ENCODE measurements around the gene FARP1.
"Not testable (repeated sequence)": the region's sequence is repeated elsewhere in the genome, so short reads cannot be mapped to it uniquely, and the experiment has no call there.

Gene FARP1

DNA sequence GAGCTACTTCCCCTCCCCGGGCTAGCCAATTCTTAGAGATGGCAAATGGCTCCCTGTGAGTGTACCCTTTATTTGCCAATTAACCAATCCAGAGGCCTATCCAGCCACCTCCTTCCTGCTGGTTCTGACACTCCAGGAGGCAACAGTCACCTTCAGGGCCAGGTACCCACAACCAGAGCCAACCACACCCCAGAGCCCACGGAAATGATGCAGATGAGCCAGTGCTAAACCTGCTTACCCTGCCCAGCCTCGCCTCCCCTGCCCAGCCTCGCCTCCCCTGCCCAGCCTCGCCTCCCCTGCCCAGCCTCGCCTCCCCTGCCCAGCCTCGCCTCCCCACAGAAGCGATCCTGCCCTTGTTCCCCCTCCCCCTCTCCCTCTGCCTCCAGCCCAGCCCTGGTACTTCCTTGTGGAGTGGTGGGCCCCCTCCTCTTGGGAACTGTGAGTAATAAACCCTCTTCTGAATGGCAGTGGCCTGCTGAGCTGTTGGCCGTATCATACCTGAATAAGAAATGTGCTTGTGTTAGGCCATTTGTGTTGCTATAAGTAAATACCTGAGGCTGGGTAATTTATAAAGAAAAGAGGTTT is 207.9 kb downstream of the FARP1 start:
- no peak for DNase-seq (ENCODE audit: low read depth in 1 of 2, low spot score in 1 of 2)

GRCh38 chr13:98351636-98352035 is 208.7 kb downstream of the FARP1 start:
- no peak for DNase-seq (ENCODE audit: low read depth in 1 of 2, low spot score in 1 of 2)

DNA sequence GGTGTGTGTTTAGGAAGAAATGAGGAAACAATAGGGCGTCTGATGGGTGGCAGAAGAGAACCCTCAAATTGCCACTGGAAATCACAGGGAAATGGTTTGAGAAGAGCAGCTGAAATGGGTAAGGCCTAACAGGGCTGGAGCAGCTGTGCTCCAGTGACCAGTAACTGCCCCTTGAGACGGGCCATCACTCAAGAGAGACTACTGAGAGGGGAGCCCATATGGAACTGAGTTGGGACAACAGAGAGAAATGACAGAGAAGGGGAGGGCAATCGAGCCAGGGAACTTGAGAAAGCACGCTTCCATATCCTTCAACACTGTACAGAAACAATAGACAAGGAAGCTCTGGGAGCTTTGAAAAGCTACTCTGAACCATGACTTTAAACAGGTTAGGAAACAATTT is 209.3 kb downstream of the FARP1 start:
- DNase-seq (ENCODE audit: low read depth in 1 of 2, low spot score in 1 of 2): no peak

DNA sequence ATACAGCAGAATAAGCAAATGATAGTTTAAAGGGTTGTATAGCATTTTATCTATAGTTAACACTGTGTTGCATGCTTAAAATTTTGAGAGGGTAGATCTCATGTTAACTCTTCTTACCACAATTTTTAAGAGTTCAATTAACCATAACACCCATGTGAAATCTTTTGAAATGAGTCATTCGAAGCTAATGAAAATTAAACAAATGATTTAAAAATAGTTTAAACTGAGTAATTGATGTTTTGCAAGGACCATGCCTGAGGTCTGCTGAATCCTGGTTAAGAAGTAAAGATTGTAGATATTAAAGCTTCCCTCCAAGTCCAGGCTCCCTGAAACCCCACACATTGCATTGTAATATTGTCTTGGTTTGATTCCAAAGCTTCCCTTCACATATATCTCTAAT is 210.9 kb downstream of the FARP1 start:
- DNase-seq (ENCODE audit: low read depth in 1 of 2, low spot score in 1 of 2): no peak

- DNase-seq (ENCODE audit: low read depth in 1 of 2, low spot score in 1 of 2): no peak
Observed at GRCh38 chr13:98358937-98359336, 216.0 kb downstream of the FARP1 start.

DNA sequence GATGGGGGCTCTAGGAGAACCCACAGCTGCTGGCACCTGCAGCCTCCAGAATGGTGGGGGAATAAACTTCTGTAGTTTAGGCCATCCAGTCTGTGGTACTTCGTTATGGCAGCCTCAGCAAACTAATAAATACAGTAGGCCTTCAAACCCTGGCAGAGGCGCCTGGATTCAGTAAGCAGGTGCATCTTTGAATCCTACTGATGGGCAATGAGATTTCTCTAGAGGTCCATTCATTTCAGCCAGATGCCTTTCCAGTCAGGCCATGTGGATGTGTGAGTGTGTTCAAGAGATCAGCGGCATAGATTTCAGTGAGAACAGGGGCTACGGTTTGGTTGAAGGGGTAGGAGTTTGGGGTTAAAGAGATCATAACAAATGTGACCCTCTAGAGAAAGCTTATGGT is 217.7 kb downstream of the FARP1 start:
- DNase-seq (ENCODE audit: low read depth in 1 of 2, low spot score in 1 of 2): no peak

- DNase-seq (ENCODE audit: low read depth in 1 of 2, low spot score in 1 of 2): no peak
Observed at GRCh38 chr13:98363326-98363725, 220.4 kb downstream of the FARP1 start.

- no peak for DNase-seq (ENCODE audit: low read depth in 1 of 2, low spot score in 1 of 2)
Observed at GRCh38 chr13:98364179-98364578, 221.3 kb downstream of the FARP1 start.

DNA sequence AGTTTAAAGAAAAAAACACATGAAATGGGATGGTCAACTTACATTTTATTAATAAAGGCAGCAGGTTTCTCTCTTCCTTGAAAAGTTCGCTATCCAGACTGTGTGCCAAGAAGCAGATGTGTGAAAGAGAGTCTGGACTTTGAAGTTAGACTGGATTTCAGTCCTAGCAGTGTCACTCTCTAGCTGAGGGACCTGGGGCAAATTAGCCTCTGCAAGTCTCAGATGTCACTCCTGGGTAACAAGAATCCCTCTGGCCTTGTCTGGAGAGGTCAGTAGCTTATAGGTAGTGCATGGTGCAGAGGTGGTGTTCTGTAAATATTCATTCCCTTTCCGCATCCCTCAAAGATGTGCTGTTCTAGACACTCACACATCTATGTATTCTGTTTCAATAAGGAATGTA is 221.8 kb downstream of the FARP1 start:
- no peak for DNase-seq (ENCODE audit: low read depth in 1 of 2, low spot score in 1 of 2)

DNA sequence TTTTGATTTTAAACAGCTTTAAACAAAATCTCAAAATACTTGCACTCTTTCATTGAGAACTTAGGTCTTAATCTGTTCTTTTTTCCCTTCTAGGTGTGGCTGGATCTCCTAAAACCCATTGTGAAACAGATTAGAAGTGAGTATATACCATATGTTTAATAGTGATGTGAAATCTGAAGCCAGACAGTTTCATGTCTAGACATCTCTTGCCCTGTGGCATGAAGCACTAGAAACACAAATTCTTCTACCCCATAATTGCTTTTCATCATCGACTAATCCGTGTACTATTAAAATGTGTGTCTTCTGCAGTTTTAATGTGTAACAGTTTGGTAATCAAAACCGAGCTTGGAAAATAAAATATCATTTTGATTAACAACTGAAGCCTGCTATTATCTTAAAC is 222.4 kb downstream of the FARP1 start:
- DNase-seq (ENCODE audit: low read depth in 1 of 2, low spot score in 1 of 2): no peak

DNA sequence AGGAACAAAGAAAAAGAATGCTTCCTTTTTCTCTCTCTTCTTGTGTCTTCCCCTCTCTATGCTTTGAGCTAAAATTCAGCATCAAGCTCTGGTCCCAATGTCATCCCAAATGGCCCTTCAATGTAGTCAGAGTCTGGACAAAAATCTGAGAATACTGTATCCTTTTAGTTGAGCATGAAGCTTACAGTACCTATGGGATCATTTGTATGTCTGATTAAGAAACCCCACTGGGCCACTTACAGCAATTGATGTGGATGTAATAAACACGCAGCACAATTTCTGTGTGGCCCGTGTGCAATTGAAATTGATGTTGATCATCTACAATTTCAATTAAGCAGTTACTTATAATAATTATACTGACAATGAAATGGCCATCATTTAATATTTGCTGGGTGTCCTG is 223.1 kb downstream of the FARP1 start:
- DNase-seq (ENCODE audit: low read depth in 1 of 2, low spot score in 1 of 2): no peak

DNA sequence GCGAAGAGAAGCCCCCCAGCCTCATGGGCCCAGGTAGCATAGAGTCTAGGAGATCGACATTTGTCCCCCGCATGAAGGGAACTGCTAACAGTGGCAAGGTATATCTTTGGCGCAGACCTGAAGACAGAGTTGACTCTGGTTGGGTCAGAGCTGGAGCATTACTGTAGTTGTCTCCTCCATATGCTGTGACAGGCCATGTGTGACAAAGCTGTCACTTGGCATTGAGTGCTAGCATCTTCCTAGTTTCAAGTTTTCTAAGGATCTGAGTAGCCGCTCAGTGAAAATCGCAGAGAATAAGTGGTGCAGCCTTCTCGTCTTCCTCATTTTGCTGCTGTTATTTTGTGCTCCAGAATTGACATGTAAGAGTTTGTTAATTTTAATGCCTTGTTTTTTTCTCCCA is 223.5 kb downstream of the FARP1 start:
- DNase-seq (ENCODE audit: low read depth in 1 of 2, low spot score in 1 of 2): no peak

DNA sequence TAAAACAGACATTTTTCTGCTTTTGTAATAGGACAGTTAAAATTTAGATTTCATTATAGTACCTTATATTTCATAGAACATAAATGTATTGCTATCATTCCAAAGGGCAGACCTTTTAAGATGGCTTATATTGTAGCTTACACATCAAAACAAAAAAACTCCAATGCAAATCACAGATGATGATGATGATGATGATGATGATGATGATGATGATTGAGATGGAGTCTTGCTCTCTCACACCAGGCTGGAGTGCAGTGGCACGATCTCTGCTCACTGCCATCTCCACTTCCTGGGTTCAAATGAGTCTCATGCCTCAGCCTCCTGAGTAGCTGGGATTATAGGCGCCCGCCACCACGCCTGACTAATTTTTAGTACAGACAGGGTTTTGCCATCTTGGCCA is 224.1 kb downstream of the FARP1 start:
- no peak for DNase-seq (ENCODE audit: low read depth in 1 of 2, low spot score in 1 of 2)

DNA sequence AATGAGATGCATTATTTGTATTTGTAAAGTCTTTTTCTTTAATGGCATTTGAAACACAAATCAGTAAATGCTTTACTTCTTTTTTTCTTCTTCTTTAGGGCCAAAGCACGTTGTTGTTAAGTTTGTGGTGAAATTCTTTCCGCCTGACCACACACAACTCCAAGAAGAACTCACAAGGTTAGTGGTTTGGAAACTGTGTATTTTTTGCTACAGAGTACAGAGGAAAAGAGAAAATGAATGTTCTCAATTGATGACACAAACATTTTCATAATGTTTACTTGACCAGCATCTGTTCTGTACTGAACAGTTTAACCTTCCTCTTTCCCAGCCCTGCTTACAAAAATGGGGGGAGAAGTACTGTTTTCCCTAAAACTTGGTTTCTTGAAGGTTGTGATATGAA is 225.1 kb downstream of the FARP1 start:
- no peak for DNase-seq (ENCODE audit: low read depth in 1 of 2, low spot score in 1 of 2)

- not testable (repeated sequence) for DNase-seq (ENCODE audit: low read depth in 1 of 2, low spot score in 1 of 2)
Observed at GRCh38 chr13:98369520-98369919, 226.6 kb downstream of the FARP1 start.

- no peak for DNase-seq (ENCODE audit: low read depth in 1 of 2, low spot score in 1 of 2)
Observed at GRCh38 chr13:98370261-98370660, 227.4 kb downstream of the FARP1 start.

GRCh38 chr13:98370806-98371515 is 228.1 kb downstream of the FARP1 start:
- DNase-seq (ENCODE audit: low read depth in 1 of 2, low spot score in 1 of 2): no peak

DNA sequence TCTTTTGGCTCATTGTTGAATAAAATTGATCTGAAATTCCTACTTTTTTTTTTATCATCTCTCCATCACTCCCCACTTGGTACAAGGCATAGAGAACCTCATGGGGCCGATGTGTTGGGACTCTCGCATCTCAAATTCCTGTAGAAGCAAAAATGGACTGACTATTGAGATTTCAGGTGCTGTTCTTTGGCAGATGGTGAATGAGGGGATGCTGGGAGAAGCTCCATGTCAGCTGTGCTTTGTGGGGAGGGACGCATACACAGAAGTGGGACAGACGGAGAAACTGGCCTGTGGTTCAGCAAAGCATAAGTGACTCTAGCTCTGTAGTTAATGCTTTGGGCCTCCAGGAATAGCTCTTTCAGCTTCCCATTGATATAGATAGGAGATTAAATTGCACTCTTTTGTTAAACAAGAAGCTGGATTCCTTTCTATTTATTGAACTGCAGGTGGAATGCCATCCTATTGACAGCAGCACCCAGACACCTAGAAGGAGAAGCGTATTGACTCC is 228.7 kb downstream of the FARP1 start:
- DNase-seq (ENCODE audit: low read depth in 1 of 2, low spot score in 1 of 2): no peak

DNA sequence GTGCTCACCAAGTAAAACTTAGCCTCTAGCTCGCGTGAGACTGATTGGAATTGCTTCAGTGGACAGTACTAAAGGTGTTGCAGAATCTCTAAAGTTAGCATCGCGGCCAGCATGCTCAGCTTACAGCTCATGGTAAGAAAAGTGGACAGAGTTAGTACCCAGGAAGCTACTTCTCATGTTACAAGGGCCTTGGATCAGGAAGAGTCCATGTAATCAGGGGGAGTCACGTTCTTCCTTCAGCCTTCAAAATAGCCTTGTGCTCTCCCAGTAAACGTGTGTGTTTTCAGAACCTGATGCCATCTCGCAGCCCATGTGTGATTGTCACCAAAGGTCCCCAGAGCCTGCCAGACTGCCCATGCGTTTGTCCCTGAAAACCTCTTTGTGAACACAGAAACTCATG is 230.0 kb downstream of the FARP1 start:
- DNase-seq (ENCODE audit: low read depth in 1 of 2, low spot score in 1 of 2): no peak

DNA sequence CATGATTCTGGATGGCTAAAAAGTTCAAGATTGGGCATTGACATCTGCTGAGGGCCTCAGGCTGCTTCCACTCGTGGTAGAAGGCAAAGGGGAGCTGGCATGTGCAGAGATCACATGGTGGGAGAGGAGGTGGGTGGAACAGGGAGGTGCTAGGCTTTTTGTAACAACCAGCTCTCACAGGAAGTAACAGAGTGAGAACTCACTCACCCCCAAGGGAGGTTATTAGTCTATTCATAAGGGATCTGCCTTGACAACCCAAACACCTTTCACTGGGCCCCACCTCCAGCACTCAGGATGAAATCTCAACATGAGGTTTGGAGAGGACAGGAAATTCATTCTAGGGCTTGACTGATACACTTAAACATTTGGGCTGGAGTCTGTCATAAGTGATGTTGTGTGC is 231.9 kb downstream of the FARP1 start:
- no peak for DNase-seq (ENCODE audit: low read depth in 1 of 2, low spot score in 1 of 2)

GRCh38 chr13:98377635-98378378 is 234.9 kb downstream of the FARP1 start:
- DNase-seq (ENCODE audit: low read depth in 1 of 2, low spot score in 1 of 2): no peak

- DNase-seq (ENCODE audit: low read depth in 1 of 2, low spot score in 1 of 2): no peak
Observed at GRCh38 chr13:98384739-98385138, 241.8 kb downstream of the FARP1 start.
